CD4-positive, alpha-beta T cell treated with Interleukin-21 for 1 hour (primary cell): ENCODE data around the gene ECT2L.
A peak's percentile ranks its signal among the peaks of the same experiment; 100 is the strongest.

Source experiments
- DNase-seq: peaks from one replicate; pipeline ENCODE4 v3.0.0-alpha.2; 2020

ECT2L gene

DNA sequence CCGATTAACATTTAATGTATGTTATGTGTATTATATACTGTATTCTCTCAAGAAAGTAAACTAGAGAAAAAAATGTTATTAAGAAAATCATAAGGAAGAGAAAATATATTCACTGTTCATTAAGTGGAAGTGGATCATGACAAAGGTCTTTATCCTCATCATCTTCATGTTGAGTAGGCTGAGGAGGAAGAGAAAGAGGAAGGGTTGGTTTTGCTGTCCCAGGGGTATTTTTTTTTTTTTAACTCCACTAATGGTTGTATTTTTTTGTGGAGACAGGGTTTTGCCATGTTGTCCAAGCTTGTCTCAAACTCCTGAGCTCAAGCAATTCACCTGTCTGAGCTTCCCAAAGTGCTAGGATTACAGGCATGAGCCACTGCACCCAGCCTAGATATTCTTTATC, 11.0 kb downstream of the ECT2L start:
- DNase-seq = no peak

DNA sequence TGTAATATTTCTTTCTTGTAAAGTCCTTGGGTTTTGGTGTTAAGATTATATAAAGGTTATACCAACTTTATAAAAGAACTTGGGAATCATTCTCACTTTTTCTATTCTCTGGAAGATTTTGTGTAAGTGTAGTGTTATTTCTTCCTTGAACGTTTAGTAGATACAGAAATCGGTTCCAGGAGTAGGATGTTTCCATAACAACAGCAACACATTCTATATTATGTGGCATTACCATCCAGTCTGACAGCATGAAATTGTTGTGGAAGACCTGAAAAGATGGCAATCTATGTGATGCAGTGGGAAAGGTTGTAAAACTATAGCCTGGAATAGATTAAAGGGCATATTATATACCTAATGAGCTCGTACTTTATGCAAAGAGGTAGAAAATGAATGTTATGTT, 13.8 kb downstream of the ECT2L start:
- no peak for DNase-seq

DNA sequence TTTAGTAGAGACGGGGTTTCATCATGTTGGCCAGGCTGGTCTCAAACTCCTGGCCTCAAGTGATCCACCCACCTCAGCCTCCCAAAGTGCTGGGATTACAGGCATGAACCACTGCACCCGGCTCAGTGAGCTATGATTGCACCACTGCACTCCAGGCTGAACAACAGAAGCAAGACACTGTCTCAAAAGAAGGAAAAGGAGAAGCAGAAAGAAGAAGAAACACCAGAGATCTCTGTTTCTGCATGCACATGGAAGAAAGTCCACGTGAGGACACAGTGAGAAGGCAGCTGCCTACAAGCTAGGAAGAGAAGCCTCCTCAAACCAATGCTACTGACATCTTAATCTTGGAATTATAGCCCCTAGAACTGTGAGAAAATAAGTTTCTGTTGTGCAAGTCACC, 16.0 kb downstream of the ECT2L start:
- no peak for DNase-seq

DNA sequence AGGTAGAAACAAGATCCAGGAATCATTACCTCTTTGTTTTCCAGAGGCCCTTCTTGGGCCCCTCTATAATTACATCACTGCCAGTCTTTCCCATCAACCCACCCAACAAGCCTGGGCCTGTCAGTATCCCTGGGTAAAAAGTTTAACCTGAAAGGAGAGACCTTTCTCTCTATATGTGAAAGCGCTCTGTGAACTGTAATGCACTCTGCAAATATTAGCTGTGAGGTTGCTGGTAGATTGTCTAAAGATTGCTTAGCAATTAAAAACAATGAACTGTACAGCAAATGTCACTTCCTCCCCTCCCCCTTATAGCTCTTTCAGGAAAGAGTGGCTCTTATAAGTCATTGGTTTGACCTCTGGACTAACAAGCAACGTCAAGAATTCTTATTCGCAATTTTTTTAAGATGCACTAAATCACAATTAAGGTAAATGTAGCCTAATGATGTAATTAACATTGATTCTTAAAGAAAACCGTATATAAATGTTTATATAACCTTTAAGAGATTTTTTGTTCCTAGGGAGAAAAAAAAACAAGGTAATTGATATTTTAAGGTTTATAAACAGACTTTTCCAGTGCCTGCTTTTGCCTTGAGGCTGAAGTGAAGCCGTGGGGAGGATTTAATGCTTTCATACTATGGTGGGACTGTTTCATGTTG, 18.4 kb downstream of the ECT2L start:
- no peak for DNase-seq

DNA sequence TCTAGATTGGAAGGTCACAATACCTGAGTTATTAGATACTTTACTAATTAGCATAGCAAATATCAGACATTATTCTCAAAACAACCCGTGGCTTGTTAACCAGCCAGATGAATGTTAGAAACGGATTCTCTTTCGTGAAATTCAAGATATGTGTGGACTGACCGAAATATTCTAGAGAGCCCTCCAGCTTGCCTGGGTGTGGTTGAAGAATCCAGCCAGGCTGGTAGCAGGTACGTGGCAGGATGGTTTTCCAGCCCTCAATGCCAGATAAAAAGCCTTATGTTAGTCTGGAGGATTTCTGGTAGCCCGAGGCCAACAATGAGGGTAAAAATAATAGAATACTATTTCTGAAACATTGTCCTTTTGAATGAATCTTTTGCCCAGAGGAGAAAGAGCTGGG, 19.3 kb downstream of the ECT2L start:
- no peak for DNase-seq

DNA sequence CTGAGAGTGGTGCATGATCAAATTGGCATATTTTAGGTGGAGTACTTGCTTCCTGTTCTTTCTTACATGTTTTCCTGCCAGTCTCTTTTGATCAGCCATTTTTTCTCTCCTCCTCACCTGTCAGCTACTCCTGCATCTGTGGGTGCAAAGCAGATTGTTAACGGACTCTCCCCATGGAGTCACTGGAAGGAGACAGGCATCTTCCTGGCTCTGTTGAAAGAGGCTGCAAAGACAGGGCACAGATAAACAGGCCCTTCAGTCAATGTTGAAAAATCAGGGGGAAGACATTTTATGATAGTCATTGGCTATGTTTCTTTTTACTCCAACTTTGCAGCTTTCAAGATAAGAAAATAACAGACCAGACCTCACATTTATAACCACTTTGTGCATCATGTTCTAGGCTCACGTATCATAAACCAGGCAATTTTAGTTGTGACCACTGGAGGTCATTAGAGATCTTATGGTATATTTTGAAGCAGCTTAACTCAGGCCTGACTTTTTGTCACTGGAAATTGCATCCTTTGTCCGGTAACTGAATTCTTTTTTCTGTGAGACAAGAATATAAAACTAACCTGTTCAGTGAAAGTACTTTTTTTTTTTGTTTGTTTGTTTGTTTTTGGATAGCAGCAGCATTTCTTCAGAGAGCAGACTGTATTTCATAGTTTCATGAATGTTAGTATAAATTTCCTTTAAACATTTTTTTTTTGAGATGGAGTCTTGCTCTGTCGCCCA, 20.1 kb downstream of the ECT2L start:
- DNase-seq = peak; percentile 55

DNA sequence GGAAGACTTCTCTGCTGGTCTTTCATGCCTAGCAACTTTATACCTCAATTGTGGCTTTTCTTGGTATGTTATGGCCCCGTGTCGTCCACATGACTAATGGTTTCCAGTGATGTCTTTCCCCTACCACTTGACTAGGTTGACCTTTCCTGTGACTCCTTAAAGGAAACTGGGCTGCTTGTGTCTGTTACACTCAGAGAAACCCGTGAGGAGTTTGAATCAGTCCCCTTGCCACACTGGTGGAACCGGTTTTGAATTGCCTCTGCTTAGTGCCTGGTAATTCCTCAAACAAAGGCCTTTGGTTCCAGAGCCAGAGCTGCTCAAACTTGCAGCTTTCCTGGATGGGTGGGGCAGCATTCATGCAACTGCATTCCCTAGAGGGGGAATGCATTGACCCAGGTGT, 21.9 kb downstream of the ECT2L start:
- no peak for DNase-seq

DNA sequence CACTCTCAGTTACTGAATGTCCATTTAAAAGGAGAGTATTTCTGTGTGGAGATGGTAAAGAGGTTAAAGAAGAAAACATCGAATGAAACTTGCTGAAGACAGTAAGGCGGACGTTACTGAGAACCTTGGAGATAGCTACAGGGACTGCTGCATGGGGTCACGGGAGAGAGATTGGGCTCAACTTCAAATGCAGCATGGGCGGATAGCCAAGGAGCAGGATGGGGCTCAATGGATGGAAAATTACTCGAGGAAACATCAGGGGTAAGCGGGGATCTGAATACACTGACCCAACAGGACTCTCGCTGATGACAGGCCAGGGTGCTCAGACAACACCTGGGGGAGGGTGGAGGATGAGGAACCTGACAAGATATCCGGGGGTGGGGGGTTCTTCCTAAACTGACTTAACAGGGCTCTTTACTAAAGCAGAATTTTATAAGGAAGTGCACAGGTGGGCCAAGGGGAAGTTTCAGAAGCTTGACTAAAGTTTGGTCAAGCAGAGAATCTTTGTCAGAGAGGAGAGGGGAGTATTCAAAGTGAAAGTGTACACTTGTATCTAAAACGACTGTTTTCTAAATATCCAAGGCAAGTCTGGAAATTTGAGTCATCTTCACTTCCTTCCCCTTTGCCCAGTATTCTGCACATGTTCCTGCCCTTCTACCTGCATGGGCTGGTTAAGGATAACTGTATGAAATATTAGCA, 22.8 kb downstream of the ECT2L start:
- no peak for DNase-seq

DNA sequence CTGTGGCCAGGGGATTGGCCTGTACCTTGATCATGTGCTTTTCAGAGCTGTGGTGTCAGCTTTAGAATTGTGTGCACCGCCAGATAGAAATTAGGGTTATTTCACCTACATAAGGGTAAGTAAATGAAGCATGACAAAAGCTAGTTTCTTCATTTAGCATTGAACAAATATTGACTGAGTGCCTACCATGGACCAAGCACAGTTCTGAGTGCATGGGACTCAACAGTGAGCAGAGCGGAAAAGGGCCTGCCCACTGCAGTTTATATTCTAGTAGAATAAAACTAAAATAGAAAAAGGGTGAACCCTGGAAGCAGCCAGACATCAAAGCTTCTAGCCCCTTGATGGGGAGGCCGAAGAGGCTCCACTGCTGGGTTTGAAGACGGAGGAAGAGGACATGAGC, 25.6 kb downstream of the ECT2L start:
- DNase-seq = no peak

DNA sequence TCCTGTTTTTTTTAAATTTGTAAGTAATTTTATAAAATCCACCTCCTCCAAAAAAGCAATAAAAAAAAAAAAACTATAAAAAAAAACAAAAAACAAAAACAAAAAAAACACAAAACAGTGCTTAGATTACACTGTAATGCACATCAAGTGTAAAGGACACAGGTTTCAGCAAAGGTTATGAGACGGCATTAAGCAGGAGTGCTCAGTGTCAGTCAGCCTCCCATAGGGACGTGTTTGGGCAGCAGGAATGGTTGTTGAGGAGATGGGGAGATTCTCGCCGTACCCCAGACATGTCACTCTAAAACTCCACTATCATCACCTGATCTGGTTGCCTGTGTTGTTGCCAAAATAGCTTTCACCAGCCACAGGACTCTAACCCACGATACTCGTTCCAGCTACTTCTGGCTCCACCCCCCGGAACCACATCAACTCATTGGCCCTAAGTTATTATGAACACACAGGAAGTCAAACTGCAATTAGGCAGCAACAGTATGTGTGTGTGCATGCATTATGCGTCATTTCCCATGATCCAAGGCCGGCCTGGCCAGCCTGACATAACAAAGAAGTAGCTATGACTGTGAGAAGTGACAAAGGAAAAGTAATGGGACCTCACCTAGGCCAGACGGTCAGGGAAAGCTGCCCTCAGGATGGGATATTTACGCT, 28.7 kb downstream of the ECT2L start:
- DNase-seq = no peak

DNA sequence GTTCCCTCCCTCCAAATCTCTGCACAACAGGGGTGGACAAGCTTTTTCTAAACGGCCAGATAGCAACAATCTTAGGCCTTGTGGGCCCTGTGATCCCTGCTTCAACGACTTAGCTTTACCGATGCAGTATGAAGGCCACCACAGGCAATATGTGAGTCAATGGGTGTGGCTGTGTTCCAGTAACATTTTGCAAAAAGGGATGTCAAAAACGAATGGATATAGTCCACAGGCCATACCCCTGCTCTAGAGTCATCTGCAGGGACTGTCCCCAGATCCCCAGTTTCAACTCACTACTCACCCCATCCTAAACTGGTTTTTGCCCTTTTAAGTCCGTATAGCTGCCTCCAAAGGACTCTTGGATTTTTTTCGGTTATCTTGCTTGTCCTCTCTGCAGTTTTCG, 34.4 kb downstream of the ECT2L start:
- DNase-seq = no peak

DNA sequence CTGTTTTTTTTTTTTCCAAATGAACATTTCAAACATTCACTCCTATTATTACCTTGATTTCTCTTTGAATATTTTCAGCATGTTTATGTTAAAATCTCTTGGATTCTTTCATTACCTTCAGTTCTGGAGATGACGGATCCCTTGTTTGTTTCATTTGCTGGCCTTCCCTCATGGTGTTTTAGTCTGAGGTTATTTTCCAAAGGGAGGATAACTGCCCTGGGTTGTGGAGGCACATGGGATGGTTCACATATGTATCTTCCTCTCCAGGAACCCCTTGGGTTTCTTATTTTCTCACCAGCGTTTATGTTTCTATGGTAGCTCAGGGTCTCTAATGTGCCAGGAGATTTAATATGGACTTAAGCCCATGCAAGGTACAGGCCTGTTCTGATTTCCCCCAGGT, 36.3 kb downstream of the ECT2L start:
- DNase-seq = no peak

DNA sequence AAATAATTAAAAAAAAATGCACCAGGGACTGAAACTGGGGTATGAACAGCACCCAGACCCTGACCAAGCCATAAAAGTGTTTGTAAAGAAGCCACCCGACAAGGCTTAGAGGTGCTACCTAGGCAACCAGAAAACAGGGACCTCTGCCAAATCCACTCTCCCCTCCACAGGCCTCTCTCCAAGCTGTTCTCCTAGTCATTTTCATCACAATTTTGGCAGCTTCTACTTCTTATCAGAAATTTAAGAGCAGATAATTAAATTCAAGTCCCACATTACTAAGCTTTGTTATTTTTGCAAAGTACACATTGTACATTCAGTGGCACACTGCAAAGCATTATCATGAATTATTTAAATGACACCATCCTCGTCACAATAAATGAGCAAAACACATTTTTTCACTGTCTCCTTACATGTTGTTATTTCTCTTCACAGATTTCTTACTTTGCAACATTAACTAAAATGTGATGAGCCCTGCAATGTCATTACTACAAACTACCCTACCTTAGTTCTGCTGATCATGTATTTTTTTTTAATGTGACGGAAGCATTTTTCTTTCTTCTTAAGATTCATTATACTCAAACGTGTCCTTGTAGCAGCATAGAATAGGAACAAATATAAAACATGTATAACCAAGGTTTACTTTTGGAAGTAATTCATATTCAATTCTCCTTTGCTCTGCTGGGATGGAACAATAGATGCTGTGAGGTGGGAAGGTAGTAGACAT, 38.1 kb downstream of the ECT2L start:
- no peak for DNase-seq

DNA sequence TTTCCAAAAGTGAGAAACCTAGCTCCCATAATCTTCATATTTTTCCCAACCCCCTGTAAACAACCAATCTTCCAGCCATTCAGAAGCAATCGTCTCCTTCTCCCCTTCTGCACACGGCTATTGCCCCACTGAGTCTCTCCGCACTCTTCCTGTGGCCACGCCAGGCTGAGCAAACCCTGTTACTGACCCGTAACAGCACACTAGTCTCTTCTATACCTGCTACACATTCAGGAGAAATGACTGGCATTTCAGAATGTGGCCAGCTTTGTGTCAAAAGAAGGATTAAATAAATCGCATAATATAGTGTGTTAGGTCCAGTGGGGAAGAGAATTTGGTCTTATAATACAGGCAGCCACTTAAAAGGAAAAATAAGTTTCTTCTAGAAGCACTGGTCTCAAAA, 41.4 kb downstream of the ECT2L start:
- DNase-seq = no peak

DNA sequence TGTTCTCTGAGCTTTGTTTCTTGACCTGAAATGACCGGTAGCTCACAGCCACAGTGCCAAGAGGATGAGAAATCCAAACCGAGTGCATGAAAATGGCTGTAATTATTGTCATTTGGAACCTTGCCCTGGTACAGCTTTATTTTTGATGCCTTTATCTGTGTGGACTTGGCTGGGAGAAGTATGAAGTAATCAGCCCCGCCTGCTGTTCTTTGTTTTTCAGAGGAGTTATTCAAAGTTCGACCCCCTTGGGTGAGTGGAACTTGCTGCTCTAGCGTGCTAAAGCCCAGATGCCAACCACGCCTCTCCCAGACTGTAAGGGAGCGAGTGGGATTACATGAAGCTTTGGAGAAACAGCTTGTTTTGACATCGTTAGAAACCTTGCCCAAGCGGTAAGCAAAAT, 48.3 kb downstream of the ECT2L start:
- no peak for DNase-seq

DNA sequence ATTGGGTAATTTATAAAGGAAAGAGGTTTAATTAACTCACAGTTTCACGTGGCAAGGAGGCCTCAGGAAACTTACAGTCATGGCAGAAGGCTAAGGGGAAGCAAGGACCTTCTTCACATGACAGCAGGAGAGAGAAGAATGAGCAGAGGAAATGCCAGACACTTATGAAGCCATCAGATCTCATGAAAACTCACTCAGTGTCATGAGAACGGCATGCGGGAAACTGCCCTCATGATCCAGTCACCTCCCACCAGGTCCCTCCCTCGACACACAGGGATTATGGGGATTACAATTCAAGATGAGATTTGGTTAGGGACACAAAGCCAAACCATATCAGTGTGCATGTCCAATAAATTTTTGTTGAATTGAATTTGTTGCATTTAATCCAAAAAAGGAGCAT, 52.0 kb downstream of the ECT2L start:
- DNase-seq = no peak

DNA sequence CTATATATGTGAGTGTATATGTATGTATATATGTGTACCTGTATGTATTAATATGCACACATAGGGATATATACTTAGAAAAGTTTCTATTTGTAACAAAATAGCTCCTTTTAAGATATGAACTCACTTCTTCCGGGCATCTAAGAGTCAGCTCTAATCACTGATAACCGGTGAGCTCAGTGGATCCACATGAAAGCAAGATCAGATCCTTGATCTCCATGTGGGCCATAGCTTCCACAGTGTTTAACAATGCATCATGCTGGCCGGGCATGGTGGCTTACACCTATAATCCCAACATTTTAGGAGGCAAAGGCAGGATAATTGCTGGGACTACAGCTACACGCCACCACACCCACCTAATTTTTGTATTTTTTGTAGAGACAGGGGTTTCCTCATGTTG, 52.6 kb downstream of the ECT2L start:
- DNase-seq = no peak

DNA sequence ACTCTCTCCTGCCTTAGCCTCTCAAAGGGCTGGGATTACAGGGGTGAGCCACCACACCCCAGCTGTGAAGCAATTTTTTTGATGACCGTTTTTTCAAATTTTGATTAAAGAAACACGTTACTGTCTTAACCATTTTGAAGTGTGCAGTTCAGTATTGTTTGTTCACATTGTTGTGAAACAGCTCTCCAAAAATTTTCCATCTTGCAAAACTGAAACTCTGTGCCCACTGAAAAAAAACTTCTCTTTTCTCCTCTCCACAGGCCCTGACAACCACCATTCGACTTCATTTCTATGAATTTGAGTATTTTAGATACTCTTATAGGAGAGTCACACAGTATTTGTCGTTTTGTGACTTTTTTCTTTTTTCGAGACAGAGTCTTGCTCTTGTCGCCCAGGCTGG, 53.9 kb downstream of the ECT2L start:
- DNase-seq = no peak

DNA sequence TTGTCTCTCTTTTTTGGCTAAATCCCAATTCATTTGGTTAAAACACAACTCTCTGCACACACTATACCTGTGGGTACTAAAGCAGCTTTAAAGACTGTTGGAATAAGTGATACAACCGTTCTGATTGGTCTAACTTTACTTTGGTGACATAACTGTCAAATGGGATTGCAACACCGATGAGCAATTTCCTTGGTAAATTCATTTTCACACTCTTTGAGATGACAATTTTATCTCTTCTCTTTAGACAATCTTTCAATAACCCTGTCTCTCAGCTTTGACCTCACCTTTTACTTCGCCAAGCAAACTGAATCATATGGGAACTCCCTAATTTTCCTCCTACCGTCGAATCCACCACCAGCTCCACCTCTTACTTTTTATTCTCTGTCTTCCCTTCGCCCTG, 60.8 kb downstream of the ECT2L start:
- no peak for DNase-seq

DNA sequence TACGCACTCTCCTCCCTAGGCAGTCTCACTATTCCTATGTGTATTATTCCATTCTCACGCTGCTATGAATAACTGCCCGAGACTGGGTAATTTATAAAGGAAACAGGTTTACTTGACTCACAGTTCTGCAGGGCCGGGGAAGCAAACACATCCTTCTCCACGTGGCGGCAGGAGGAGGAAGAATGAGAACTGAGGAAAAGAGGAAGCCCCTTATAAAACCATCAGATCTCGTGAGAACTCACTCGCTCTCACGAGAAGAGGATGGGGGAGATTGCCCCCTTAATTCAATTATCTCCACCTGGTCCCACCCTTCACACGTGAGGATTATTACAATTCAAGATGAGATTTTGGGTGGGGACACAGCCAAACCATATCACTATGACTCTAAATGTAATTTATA, 61.9 kb downstream of the ECT2L start:
- DNase-seq = no peak

DNA sequence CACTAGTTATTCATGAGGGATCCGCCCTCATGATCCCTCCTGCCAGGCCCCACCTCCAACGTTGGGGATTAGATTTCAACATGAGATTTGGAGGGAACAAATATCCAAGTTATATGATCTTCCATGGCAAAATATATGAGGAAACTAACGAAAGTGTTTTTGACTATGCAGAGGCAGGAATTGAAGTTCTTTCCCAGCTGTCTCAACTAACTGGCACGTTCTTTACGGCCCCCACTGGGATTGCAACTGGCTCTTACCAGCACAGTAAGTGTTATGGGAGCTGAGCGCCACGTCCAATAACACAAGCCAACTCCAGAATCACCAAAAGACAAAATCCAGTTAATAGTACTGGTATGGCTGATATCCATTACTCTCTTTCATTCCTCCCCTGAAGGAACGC, 66.6 kb downstream of the ECT2L start:
- DNase-seq = no peak

DNA sequence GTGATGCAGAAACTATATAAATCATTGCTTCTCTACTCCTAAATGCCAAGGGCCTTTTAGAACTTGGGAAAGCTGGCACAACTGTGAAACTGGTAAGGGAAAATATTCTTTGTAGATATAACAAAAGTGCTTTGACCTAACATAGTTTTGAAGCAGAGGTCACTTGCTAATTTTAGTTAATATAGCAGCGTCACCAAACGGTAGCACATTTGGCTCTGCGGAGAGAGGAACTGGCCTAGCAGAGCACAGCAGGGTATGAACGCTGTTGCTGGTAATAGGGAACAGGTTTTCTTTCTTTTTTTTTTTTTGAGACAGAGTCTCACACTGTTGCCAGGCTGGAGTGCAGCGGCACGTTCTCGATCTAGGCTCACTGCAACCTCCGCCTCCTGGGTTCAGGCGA, 67.4 kb downstream of the ECT2L start:
- DNase-seq = no peak

DNA sequence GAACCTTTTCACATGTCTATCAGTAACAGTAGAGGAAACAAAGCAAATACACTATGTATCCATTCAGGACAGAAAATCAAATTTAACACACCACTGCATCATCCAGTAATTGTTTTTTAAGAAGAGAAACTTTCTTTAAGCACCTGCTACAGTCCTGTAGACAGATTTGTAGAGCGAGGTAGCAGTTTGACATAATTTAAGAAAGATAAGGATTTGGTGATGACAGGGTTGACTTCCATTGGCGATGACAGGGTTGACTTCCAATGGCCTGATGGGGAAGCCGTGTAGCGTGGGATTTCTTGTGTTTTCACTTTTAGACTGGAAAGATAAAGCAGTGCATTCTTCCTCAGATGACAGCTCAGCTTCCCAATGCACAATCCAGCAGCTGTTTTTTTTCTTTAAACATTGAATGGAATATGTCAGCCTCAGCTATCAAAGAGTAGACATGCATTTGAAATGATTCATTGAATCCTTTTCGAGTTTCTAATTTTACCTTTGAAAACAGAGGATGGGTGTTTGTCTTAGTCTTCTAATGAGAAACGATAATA, 68.5 kb downstream of the ECT2L start:
- no peak for DNase-seq
